ENCODE results near the gene KCNG2. TPM values are rescaled to one million over a fixed set of nuclear protein-coding genes. Genes with fewer than 3 reads are reported as not detected.

KCNG2 gene
- total RNA-seq, 1 experiment from 2014 or later: not detected

DNA sequence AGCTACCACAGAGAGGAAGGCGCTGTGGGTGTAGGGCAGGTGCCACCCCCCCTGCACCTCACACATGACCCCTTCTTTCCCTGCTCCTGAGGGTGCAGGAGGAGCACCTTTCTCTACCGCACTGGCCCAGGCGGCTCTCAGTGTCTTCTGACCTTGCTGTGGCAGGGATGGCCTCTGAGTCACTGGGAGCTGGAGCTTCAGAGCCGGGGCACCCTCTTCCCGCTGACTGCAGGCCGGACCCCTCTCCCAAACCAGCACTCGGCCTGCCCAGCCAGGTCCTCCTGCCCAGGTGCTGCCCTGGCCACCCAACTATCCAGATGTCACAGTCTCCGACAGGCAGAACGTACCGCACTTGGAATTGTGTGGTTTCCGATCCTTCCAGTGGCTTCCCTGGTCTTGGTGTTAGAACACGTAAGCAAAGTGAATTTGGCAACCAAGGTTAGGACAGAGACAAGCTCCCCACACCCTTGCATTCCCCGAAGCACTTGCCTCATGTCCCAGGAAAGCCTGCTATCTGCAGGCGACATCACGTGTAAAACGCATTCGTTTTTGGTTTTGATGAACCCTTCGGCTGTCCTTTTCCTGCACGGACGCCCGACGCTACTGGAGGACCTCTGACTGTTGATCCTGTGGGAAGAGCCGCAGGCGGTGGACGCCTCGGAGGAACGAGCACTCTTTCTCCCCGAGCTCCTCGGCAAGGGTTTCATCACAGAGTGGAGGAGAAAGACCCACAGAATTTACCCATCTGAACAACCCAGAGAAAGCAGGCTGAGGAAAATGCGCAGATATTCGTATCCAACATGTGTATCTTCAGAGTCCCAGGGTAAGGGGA is 24.7 kb upstream of the KCNG2 start:
- no peaks in the 10 kb centered on the region for H3K9me2 ChIP-seq (ENCODE audit: insufficient read depth)
- TF ChIP-seq EZH2 (IDR thresholded peaks at IDR 0.05; ENCODE audit: low read depth): no peak
- TF ChIP-seq CTCF (conservative IDR thresholded peaks at IDR 0.05): no peak
- H2AFZ ChIP-seq: no peak overlapping the region
- no peaks in the 10 kb centered on the region for H3K9me3 ChIP-seq (ENCODE audit: insufficient read depth, low read depth)
- no peaks in the 10 kb centered on the region for H4K20me1 ChIP-seq (ENCODE audit: insufficient read depth)
- no peaks in the 10 kb centered on the region for H3K4me1 ChIP-seq (replicated peaks; ENCODE audit: insufficient read depth)
- H3F3A ChIP-seq (ENCODE audit: insufficient read depth, low read depth): no peaks in the 10 kb centered on the region
- no peak overlapping the region for H3K27ac ChIP-seq
- ChIA-PET CTCF (no interaction called here), POLR2A (ENCODE audit: unreplicated experiment) (no interaction called here)
- H3K36me3 ChIP-seq (ENCODE audit: low read depth): no peaks in the 10 kb centered on the region
- no peak for DNase-seq
- no TSS peak for BruUV-seq (replicated peaks)
- intact Hi-C loops (cut with micrococcal nuclease; ENCODE audit: unreplicated experiment): no loop called here
- no peak overlapping the region for H3K4me3 ChIP-seq
- H3K27me3 ChIP-seq (ENCODE audit: insufficient read depth, low read depth): peaks cover 95% of the 10 kb centered on the region
- H3K79me2 ChIP-seq (ENCODE audit: low read depth): no peaks in the 10 kb centered on the region
- H3K4me2 ChIP-seq: no peak overlapping the region

DNA sequence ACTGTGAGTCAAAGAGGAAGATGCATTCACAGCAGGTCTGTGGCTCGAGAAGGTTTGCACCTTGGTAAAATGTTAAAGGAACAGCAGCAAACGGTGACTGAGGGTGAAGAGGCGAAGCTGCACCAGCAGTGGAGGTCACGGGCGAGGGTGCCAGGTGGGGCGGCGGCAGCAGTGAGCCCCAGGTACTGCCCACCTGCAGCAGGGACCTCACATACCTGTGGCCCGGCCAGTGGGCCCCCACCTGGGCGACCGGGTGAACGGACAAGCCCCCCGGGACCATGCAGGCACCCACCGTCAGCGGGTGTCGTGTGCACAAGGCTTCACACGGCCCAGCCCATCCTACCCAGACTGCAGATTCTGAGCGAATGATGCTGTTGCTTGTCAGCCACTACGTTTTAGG is 23.6 kb upstream of the KCNG2 start:
- Histone ChIP-seq H3K27me3 (ENCODE audit: insufficient read depth, low read depth) (peaks cover 89% of the 10 kb centered on the region), H3K9me2 (ENCODE audit: insufficient read depth) (no peaks in the 10 kb centered on the region), H3K79me2 (ENCODE audit: low read depth) (no peaks in the 10 kb centered on the region), H3K36me3 (ENCODE audit: low read depth) (no peaks in the 10 kb centered on the region), H3F3A (ENCODE audit: insufficient read depth, low read depth) (no peaks in the 10 kb centered on the region), H3K27ac (no peak overlapping the region), H2AFZ (no peak overlapping the region), H3K9me3 (ENCODE audit: insufficient read depth, low read depth) (no peaks in the 10 kb centered on the region), H4K20me1 (ENCODE audit: insufficient read depth) (0 out of 2 replicates have a peak, but pooled peaks cover 3% of the 10 kb centered on the region), H3K4me1 (replicated peaks; ENCODE audit: insufficient read depth) (no peaks in the 10 kb centered on the region), H3K4me2 (no peak overlapping the region), H3K4me3 (no peak overlapping the region)
- ChIA-PET POLR2A (ENCODE audit: unreplicated experiment) (no interaction called here), CTCF (no interaction called here)
- intact Hi-C loops (cut with micrococcal nuclease; ENCODE audit: unreplicated experiment): no loop called here
- BruUV-seq (replicated peaks): no TSS peak
- DNase-seq: no peak
- no peak for TF ChIP-seq CTCF (conservative IDR thresholded peaks at IDR 0.05)
- no peak for TF ChIP-seq EZH2 (IDR thresholded peaks at IDR 0.05; ENCODE audit: low read depth)

DNA sequence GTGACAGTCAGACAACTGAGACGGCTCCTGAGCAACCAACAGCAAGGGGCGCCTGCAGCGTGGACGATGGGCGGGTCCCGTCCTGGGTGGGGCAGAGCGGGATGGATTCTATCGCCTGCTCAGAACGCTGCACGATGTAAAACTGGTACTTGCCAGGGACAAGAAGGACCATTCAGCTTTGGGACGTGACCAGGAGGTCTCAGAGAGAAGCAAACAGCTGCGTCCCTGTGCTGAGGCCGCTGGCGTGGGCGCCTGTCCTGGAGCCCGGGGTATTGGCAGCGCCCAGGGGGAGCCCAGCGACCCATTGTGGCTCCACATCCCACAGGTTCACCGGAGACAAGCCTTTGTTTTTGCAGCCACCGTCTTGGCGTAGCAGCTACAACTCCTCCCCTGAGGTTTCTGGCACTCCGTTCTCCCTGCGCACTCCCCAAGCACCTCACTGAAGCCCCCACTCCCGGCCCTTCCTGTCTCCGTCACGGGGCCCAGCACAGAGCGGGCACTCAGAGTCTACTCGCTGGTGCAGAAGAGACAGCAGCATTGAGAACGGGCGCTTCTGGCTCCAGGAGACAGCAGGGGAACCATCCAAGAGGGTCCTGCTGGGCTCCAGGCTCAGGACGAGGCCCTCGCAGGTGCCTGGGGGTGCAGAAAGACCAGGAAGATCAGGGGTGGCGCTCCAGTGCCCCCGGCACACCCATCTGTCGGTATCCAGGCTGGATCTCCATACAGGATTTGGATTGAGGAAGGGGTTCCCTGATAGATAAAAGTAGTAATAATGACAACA is 22.1 kb upstream of the KCNG2 start:
- no peak overlapping the region for H3K4me3 ChIP-seq
- BruUV-seq (replicated peaks): no TSS peak
- H3K36me3 ChIP-seq (ENCODE audit: low read depth): no peaks in the 10 kb centered on the region
- no peak overlapping the region for H3K27ac ChIP-seq
- DNase-seq: no peak
- H4K20me1 ChIP-seq (ENCODE audit: insufficient read depth): 0 out of 2 replicates have a peak, but pooled peaks cover 3% of the 10 kb centered on the region
- peaks cover 79% of the 10 kb centered on the region for H3K27me3 ChIP-seq (ENCODE audit: insufficient read depth, low read depth)
- H3K4me2 ChIP-seq: no peak overlapping the region
- no peaks in the 10 kb centered on the region for H3K9me2 ChIP-seq (ENCODE audit: insufficient read depth)
- H2AFZ ChIP-seq: no peak overlapping the region
- POLR2A ChIA-PET (ENCODE audit: unreplicated experiment): no interaction called here
- no peaks in the 10 kb centered on the region for H3K9me3 ChIP-seq (ENCODE audit: insufficient read depth, low read depth)
- no peaks in the 10 kb centered on the region for H3K79me2 ChIP-seq (ENCODE audit: low read depth)
- intact Hi-C loops (cut with micrococcal nuclease; ENCODE audit: unreplicated experiment): no loop called here
- H3K4me1 ChIP-seq (replicated peaks; ENCODE audit: insufficient read depth): no peaks in the 10 kb centered on the region
- H3F3A ChIP-seq (ENCODE audit: insufficient read depth, low read depth): no peaks in the 10 kb centered on the region
- CTCF ChIA-PET: no interaction called here
- TF ChIP-seq EZH2 (IDR thresholded peaks at IDR 0.05; ENCODE audit: low read depth) (no peak), CTCF (conservative IDR thresholded peaks at IDR 0.05) (no peak)
